Measurements from ENCODE around the gene COG7. TPM values are rescaled to one million over a fixed set of nuclear protein-coding genes. Genes with fewer than 3 reads are reported as not detected.

The COG7 gene
- total and polyA plus RNA-seq, 2 of the 13 experiments (the other 11 are each of a cell fraction or from before 2014, with no cell fraction given), result 12.6 to 54.5 TPM

DNA sequence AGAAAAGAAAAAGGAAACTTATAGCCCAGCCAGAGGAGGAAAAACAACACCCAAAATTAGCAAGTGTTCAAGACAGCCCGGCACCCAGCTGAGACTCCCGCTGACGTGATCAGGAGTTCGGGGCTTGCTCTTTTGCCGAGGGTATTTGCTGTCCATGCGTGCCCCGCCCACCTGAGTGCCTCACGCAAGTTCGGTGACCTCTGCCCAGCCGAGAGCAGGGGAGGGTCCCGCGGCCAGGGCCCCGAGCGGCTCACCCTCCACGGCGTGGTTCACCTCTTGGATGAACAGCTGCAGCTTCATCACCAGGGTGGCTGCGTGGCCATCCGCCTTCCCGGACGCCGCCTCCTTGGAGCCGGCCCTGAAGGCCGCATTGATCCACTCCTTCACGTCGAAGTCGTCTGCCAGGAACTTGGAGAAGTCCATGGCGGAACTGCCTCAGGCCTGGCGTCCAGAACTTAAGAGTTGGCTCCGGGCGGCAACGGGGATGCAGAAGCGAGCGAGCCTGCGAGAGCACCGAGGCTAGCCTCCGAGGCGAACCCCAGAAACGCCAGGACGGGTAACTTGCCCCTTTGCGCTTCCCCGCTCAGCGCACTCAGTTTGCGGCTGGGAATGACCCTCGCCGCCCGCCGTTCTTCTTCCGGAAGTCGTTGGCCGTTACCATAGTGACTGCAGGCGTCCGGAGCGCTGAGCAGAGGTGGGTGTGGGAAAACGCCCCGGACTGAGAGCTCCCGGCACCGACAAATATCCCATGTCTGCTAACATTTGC lies at the start of gene COG7 (continued):
- peak; percentile 25; the same call in 1 of the 2 replicates for TF ChIP-seq ZNF713 (CRISPR knock-in tag; IDR thresholded peaks at IDR 0.05)
- peak; percentile 83; the same call in 1 of the 2 replicates for TF ChIP-seq TOPORS (CRISPR knock-in tag; IDR thresholded peaks at IDR 0.05)
- TF ChIP-seq AHR (CRISPR knock-in tag; IDR thresholded peaks at IDR 0.05), result peak; percentile 99
- TF ChIP-seq DR1 (CRISPR knock-in tag; IDR thresholded peaks at IDR 0.05), result peak; percentile 73; the same call in 1 of the 2 replicates
- TF ChIP-seq, protein P1, sequence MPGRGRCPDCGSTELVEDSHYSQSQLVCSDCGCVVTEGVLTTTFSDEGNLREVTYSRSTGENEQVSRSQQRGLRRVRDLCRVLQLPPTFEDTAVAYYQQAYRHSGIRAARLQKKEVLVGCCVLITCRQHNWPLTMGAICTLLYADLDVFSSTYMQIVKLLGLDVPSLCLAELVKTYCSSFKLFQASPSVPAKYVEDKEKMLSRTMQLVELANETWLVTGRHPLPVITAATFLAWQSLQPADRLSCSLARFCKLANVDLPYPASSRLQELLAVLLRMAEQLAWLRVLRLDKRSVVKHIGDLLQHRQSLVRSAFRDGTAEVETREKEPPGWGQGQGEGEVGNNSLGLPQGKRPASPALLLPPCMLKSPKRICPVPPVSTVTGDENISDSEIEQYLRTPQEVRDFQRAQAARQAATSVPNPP (CRISPR knock-in tag; IDR thresholded peaks at IDR 0.05), result no peak; the same call in 1 of the 2 replicates
- TF ChIP-seq TFE3 (CRISPR knock-in tag; IDR thresholded peaks at IDR 0.05), result peak; percentile 73; the same call in 1 of the 2 replicates
- TF ChIP-seq FOXK1 (CRISPR knock-in tag; IDR thresholded peaks at IDR 0.05; ENCODE audit: borderline replicate concordance, low read depth), result peak; percentile 71; the same call in 1 of the 2 replicates
- peak; percentile 75 for TF ChIP-seq ZNF607 (CRISPR knock-in tag; IDR thresholded peaks at IDR 0.05; ENCODE audit: borderline replicate concordance)
- peak; percentile 79; the same call in 1 of the 2 replicates for TF ChIP-seq ZFP41 (CRISPR knock-in tag; IDR thresholded peaks at IDR 0.05; ENCODE audit: borderline replicate concordance)
- 0 out of 2 replicates have a peak, but pooled peaks have one; percentile 43 for TF ChIP-seq TBX3 (IDR thresholded peaks at IDR 0.05; ENCODE audit: borderline replicate concordance)
- peak; percentile 77 for TF ChIP-seq ZNF567 (CRISPR knock-in tag; IDR thresholded peaks at IDR 0.05; ENCODE audit: borderline replicate concordance)
- no peak for TF ChIP-seq ZNF282 (IDR thresholded peaks at IDR 0.05; ENCODE audit: partially characterized antibody)
- TF ChIP-seq ZNF850 (CRISPR knock-in tag; conservative IDR thresholded peaks at IDR 0.05), result no peak; the same call in 1 of the 2 replicates
- TF ChIP-seq SIN3B (IDR thresholded peaks at IDR 0.05; ENCODE audit: low read length), result peak; percentile 89
- TF ChIP-seq FOXC1 (CRISPR knock-in tag; IDR thresholded peaks at IDR 0.05; ENCODE audit: borderline replicate concordance), result peak; percentile 97
- no peak for TF ChIP-seq RAD51 (IDR thresholded peaks at IDR 0.05; ENCODE audit: borderline replicate concordance)
- TF ChIP-seq SRSF9 (IDR thresholded peaks at IDR 0.05; ENCODE audit: borderline replicate concordance, insufficient read depth, low read depth, low read length, poor library complexity, severe bottlenecking), result no peak
- peak; percentile 98 for TF ChIP-seq ZFP82 (CRISPR knock-in tag; IDR thresholded peaks at IDR 0.05; ENCODE audit: borderline replicate concordance)
- TF ChIP-seq, protein P2, sequence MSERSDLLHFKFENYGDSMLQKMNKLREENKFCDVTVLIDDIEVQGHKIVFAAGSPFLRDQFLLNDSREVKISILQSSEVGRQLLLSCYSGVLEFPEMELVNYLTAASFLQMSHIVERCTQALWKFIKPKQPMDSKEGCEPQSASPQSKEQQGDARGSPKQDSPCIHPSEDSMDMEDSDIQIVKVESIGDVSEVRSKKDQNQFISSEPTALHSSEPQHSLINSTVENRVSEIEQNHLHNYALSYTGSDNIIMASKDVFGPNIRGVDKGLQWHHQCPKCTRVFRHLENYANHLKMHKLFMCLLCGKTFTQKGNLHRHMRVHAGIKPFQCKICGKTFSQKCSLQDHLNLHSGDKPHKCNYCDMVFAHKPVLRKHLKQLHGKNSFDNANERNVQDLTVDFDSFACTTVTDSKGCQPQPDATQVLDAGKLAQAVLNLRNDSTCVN (CRISPR knock-in tag; IDR thresholded peaks at IDR 0.05; ENCODE audit: borderline replicate concordance), result peak; percentile 87
- 0 out of 2 replicates have a peak, but pooled peaks have one; percentile 29 for TF ChIP-seq ZNF251 (CRISPR knock-in tag; IDR thresholded peaks at IDR 0.05)
- peak; percentile 65 for TF ChIP-seq NR0B2 (CRISPR knock-in tag; IDR thresholded peaks at IDR 0.05)
- TF ChIP-seq REPIN1 (CRISPR knock-in tag; IDR thresholded peaks at IDR 0.05; ENCODE audit: borderline replicate concordance, low read depth), result peak; percentile 89
- TF ChIP-seq U2AF1 (optimal IDR thresholded peaks at IDR 0.05; ENCODE audit: low read depth, low read length), result peak; percentile 63
- peak; percentile 55 for TF ChIP-seq TBL1XR1 (IDR thresholded peaks at IDR 0.05; ENCODE audit: borderline replicate concordance, low read length, partially characterized antibody)
- TF ChIP-seq FOXP1 (IDR thresholded peaks at IDR 0.05), result no peak
- peak; percentile 37 for TF ChIP-seq FOXP1 (CRISPR knock-in tag; IDR thresholded peaks at IDR 0.05)
- peak; percentile 71 for TF ChIP-seq SMAD3 (CRISPR knock-in tag; IDR thresholded peaks at IDR 0.05)

Data from HepG2 (cell line).